ENCODE results near the gene IGSF9B. TPM values are rescaled to one million over a fixed set of nuclear protein-coding genes. Genes with fewer than 3 reads are reported as not detected.
"Not testable (repeated sequence)": the region's sequence is repeated elsewhere in the genome, so short reads cannot be mapped to it uniquely, and the experiment has no call there.

IGSF9B gene, protein sequence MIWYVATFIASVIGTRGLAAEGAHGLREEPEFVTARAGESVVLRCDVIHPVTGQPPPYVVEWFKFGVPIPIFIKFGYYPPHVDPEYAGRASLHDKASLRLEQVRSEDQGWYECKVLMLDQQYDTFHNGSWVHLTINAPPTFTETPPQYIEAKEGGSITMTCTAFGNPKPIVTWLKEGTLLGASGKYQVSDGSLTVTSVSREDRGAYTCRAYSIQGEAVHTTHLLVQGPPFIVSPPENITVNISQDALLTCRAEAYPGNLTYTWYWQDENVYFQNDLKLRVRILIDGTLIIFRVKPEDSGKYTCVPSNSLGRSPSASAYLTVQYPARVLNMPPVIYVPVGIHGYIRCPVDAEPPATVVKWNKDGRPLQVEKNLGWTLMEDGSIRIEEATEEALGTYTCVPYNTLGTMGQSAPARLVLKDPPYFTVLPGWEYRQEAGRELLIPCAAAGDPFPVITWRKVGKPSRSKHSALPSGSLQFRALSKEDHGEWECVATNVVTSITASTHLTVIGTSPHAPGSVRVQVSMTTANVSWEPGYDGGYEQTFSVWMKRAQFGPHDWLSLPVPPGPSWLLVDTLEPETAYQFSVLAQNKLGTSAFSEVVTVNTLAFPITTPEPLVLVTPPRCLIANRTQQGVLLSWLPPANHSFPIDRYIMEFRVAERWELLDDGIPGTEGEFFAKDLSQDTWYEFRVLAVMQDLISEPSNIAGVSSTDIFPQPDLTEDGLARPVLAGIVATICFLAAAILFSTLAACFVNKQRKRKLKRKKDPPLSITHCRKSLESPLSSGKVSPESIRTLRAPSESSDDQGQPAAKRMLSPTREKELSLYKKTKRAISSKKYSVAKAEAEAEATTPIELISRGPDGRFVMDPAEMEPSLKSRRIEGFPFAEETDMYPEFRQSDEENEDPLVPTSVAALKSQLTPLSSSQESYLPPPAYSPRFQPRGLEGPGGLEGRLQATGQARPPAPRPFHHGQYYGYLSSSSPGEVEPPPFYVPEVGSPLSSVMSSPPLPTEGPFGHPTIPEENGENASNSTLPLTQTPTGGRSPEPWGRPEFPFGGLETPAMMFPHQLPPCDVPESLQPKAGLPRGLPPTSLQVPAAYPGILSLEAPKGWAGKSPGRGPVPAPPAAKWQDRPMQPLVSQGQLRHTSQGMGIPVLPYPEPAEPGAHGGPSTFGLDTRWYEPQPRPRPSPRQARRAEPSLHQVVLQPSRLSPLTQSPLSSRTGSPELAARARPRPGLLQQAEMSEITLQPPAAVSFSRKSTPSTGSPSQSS (N-terminal part only)
- 0.51 TPM in 1 of 2 replicates, not detected in the other for total RNA-seq (2014; rRNA removed; shearing (Covaris generic))
- 0.04 TPM in 1 of 2 replicates, not detected in the other for polyA plus RNA-seq (2016; fragmentation: Nextera tagmentation; extraction: Ambion mirVana)

- 4% methylated on average over 53 to 76 of the region's 100 CpGs for WGBS, 2 experiments (ENCODE audit: low coverage in 1 of 2, low lambda C conversion rate in 2 of 2, missing lambda C conversion rate in 2 of 2)
- Histone ChIP-seq H3F3A (ENCODE audit: insufficient read depth) (no peaks in the 10 kb centered on the region), H3K9me3 (ENCODE audit: low read depth) (no peaks in the 10 kb centered on the region), H4K20me1 (ENCODE audit: insufficient read depth) (no peaks in the 10 kb centered on the region), H3K9me2 (ENCODE audit: insufficient read depth) (no peaks in the 10 kb centered on the region), H3K36me3 (ENCODE audit: low read depth) (no peaks in the 10 kb centered on the region), H3K4me3 (peak within 1 kb of the TSS; percentile 62), H2AFZ (peak within 1 kb of the TSS; percentile 64), H3K9ac (no peak within 1 kb of the TSS), H3K79me2 (ENCODE audit: insufficient read depth) (no peaks in the 10 kb centered on the region), H3K27ac (no peak within 1 kb of the TSS), H3K27me3 (replicated peaks; ENCODE audit: insufficient read depth) (peaks cover 40% of the 10 kb centered on the region), H3K4me2 (ENCODE audit: unreplicated experiment) (peak within 1 kb of the TSS; percentile 70), H3K4me1 (ENCODE audit: insufficient read depth) (no peaks in the 10 kb centered on the region)
- no peak for TF ChIP-seq EZH2phosphoT487 (IDR thresholded peaks at IDR 0.05; ENCODE audit: insufficient read depth, low read depth)
- no peak for TF ChIP-seq EZH2 (IDR thresholded peaks at IDR 0.05; ENCODE audit: insufficient read depth, poor library complexity, severe bottlenecking)
- DNase-seq = peak; percentile 83
- in situ Hi-C loops (cut with MboI) = loop anchor here (10.0 kb wide), 1 partner anchor 188 kb away; no protein-coding TSS in a partner anchor
These were observed at the start of gene IGSF9B for GRCh38 chr11:133956650-133957633. IGSF9B (minus strand) TSS chr11:133956968; CDS start chr11:133956754, 214 bp downstream.

DNA sequence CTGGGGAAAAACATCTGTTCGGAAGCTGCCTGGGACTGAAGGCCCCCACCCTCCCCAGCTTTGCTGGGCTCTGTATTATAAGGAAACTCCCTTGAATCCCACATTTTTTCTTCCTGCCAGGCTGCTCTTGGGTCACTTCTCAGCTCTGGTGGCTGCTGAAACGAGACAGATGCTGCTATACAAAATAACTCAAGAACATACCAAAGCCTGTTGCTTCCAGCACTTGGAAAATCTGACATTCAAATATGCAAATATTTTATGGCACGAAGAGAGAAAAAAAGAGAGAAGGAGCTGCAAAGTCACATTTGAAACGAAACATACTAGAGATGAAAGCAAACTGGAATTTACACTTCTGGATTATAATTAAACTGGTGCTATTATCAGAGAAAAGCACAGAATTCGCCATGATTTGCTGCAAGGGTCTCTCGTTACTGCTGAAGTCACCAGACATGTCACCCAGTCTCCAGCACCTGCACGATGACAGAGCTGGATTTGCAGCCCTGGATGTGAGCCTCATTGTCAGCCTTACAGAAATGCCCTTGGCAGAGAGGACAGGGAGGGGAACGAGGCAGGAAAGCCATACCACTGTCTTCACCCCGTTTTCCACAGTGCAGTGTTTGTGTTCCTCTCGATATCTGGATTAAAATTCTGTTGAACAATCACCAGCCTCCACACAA is 47.9 kb upstream of the IGSF9B start:
- Histone ChIP-seq H3K27ac (no peak overlapping the region), H3F3A (ENCODE audit: insufficient read depth) (no peaks in the 10 kb centered on the region), H3K4me2 (ENCODE audit: unreplicated experiment) (no peak overlapping the region), H3K36me3 (ENCODE audit: low read depth) (no peaks in the 10 kb centered on the region), H3K9ac (no peak overlapping the region), H3K4me3 (no peak overlapping the region), H3K27me3 (replicated peaks; ENCODE audit: insufficient read depth) (peaks cover 20% of the 10 kb centered on the region), H3K9me3 (ENCODE audit: low read depth) (no peaks in the 10 kb centered on the region), H2AFZ (no peak overlapping the region), H4K20me1 (ENCODE audit: insufficient read depth) (no peaks in the 10 kb centered on the region), H3K79me2 (ENCODE audit: insufficient read depth) (no peaks in the 10 kb centered on the region), H3K9me2 (ENCODE audit: insufficient read depth) (no peaks in the 10 kb centered on the region), H3K4me1 (ENCODE audit: insufficient read depth) (no peaks in the 10 kb centered on the region)
- WGBS, 2 experiments (ENCODE audit: low coverage in 1 of 2, low lambda C conversion rate in 2 of 2, missing lambda C conversion rate in 2 of 2) = 8% methylated on average over 10 of the region's 10 CpGs
- in situ Hi-C loops (cut with MboI) = no loop called here
- TF ChIP-seq EZH2 (IDR thresholded peaks at IDR 0.05; ENCODE audit: insufficient read depth, poor library complexity, severe bottlenecking) = no peak
- no peak for TF ChIP-seq EZH2phosphoT487 (IDR thresholded peaks at IDR 0.05; ENCODE audit: insufficient read depth, low read depth)
- no peak for DNase-seq

DNA sequence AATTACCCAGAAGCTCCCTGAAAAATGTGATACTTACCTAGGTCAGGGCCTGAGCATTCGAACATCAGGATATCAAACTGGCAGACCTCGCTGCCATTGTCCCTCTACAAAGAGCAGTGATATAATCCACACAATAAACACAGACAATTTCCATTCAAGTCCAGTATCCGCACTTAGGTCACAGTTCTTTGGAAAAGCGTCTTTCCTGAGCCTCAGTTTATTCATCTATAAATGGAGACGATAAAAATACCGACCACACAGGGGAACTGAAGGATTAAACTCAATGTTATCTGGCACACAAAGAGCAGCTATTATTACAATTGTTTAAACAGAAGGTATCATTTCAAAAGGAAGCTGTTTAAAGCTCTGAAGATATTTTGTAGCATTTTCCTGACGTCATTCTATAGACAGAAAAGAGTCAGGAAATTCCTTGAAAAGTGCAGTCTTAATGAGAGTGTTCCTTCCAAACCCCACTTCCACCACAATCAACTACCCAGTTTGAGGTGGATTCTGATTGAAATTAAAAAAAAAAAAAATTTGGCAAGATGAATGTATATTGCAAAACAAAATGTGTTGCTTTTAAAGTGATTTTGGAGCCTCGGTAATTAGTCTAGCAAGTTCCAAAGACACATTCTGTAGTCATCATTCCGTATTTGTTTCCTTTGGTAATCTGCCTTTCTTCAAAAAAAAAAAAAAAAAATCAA is 47.2 kb upstream of the IGSF9B start:
- Histone ChIP-seq H3K9ac (no peak overlapping the region), H3K9me3 (ENCODE audit: low read depth) (no peaks in the 10 kb centered on the region), H3K27ac (no peak overlapping the region), H3K4me3 (no peak overlapping the region), H3K4me1 (ENCODE audit: insufficient read depth) (no peaks in the 10 kb centered on the region), H2AFZ (no peak overlapping the region), H3K79me2 (ENCODE audit: insufficient read depth) (no peaks in the 10 kb centered on the region), H3K4me2 (ENCODE audit: unreplicated experiment) (no peak overlapping the region), H4K20me1 (ENCODE audit: insufficient read depth) (no peaks in the 10 kb centered on the region), H3F3A (ENCODE audit: insufficient read depth) (no peaks in the 10 kb centered on the region), H3K9me2 (ENCODE audit: insufficient read depth) (no peaks in the 10 kb centered on the region), H3K36me3 (ENCODE audit: low read depth) (no peaks in the 10 kb centered on the region), H3K27me3 (replicated peaks; ENCODE audit: insufficient read depth) (peaks cover 20% of the 10 kb centered on the region)
- DNase-seq = no peak
- TF ChIP-seq EZH2phosphoT487 (IDR thresholded peaks at IDR 0.05; ENCODE audit: insufficient read depth, low read depth) = no peak
- TF ChIP-seq EZH2 (IDR thresholded peaks at IDR 0.05; ENCODE audit: insufficient read depth, poor library complexity, severe bottlenecking) = no peak
- WGBS, 2 experiments (ENCODE audit: low coverage in 1 of 2, low lambda C conversion rate in 2 of 2, missing lambda C conversion rate in 2 of 2) = 43 to 48% methylated on average over 9 of the region's 9 CpGs
- in situ Hi-C loops (cut with MboI) = no loop called here

DNA sequence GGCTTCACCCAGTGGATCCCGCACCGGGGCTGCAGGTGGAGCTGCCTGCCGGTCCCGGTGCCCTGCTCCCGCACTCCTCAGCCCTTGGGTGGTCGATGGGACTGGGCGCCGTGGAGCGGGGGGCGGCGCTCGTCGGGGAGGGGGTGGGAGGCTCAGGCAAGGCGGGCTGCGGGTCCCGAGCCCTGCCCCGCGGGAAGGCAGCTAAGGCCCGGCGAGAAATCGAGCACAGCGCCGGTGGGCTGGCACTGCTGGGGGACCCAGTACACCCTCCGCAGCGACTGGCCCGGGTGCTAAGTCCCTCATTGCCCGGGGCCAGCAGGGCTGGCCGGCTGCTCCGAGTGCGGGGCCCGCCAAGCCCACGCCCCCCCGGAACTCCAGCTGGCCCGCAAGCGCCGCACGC is 46.1 kb upstream of the IGSF9B start:
- peaks cover 16% of the 10 kb centered on the region for H3K27me3 ChIP-seq (replicated peaks; ENCODE audit: insufficient read depth)
- H4K20me1 ChIP-seq (ENCODE audit: insufficient read depth); H3K4me2 ChIP-seq (ENCODE audit: unreplicated experiment); H3K9me2 ChIP-seq (ENCODE audit: insufficient read depth); H3K9me3 ChIP-seq (ENCODE audit: low read depth); DNase-seq; H3K36me3 ChIP-seq (ENCODE audit: low read depth); H3K79me2 ChIP-seq (ENCODE audit: insufficient read depth); H3K9ac ChIP-seq; in situ Hi-C loops (cut with MboI); H2AFZ ChIP-seq; H3K4me3 ChIP-seq; H3K27ac ChIP-seq; H3K4me1 ChIP-seq (ENCODE audit: insufficient read depth); H3F3A ChIP-seq (ENCODE audit: insufficient read depth): not testable (repeated sequence)
- 82 to 94% methylated on average over 13 to 34 of the region's 37 CpGs for WGBS, 2 experiments (ENCODE audit: low coverage in 1 of 2, low lambda C conversion rate in 2 of 2, missing lambda C conversion rate in 2 of 2)

- 65 to 66% methylated on average over 10 of the region's 10 CpGs for WGBS, 2 experiments (ENCODE audit: low coverage in 1 of 2, low lambda C conversion rate in 2 of 2, missing lambda C conversion rate in 2 of 2)
- H3K4me3 ChIP-seq; H3K27ac ChIP-seq; H4K20me1 ChIP-seq (ENCODE audit: insufficient read depth); H3K9me3 ChIP-seq (ENCODE audit: low read depth); H3K36me3 ChIP-seq (ENCODE audit: low read depth); H3K4me2 ChIP-seq (ENCODE audit: unreplicated experiment); DNase-seq; H3K79me2 ChIP-seq (ENCODE audit: insufficient read depth); in situ Hi-C loops (cut with MboI); H3K4me1 ChIP-seq (ENCODE audit: insufficient read depth); H3K9me2 ChIP-seq (ENCODE audit: insufficient read depth); H3K9ac ChIP-seq; H3F3A ChIP-seq (ENCODE audit: insufficient read depth); H2AFZ ChIP-seq: not testable (repeated sequence)
- peaks cover 16% of the 10 kb centered on the region for H3K27me3 ChIP-seq (replicated peaks; ENCODE audit: insufficient read depth)
These were observed 45.6 kb upstream of the IGSF9B start for GRCh38 chr11:134002338-134002737.
